IPS-15b (cell line): Measurements from ENCODE around the gene PCSK5.

ENCODE experiments used
- H3K27me3 ChIP-seq: one replicate; pipeline ENCODE4 v1.6.1; 2013; ENCODE audit warnings: low read length; ENCODE audit not compliant: control insufficient read depth, insufficient read depth
- H3K36me3 ChIP-seq: one replicate; pipeline ENCODE4 v1.6.1; 2013; ENCODE audit warnings: low read length; ENCODE audit not compliant: control insufficient read depth, insufficient read depth
- H3K4me1 ChIP-seq: one replicate; pipeline ENCODE4 v1.6.1; 2013; ENCODE audit warnings: mild to moderate bottlenecking, low read length; ENCODE audit not compliant: control insufficient read depth, insufficient read depth
- H3K4me3 ChIP-seq: one replicate; pipeline ENCODE4 v1.5.1; 2013; ENCODE audit warnings: low read depth, low read length
- H3K9ac ChIP-seq: one replicate; pipeline ENCODE4 v1.6.1; 2013; ENCODE audit warnings: low read depth, mild to moderate bottlenecking, low read length
- H3K9me3 ChIP-seq: one replicate; pipeline ENCODE4 v1.6.1; 2013; ENCODE audit warnings: mild to moderate bottlenecking, low read length; ENCODE audit not compliant: control insufficient read depth, insufficient read depth

Gene PCSK5

GRCh38 chr9:76022317-76022716, 131.8 kb downstream of the PCSK5 start:
- H3K9me3 ChIP-seq, result no peaks in the 10 kb centered on the region
- H3K4me3 ChIP-seq, result no peak overlapping the region
- no peaks in the 10 kb centered on the region for H3K27me3 ChIP-seq
- H3K36me3 ChIP-seq, result no peaks in the 10 kb centered on the region
- no peak overlapping the region for H3K9ac ChIP-seq
- peaks cover 3% of the 10 kb centered on the region for H3K4me1 ChIP-seq

DNA sequence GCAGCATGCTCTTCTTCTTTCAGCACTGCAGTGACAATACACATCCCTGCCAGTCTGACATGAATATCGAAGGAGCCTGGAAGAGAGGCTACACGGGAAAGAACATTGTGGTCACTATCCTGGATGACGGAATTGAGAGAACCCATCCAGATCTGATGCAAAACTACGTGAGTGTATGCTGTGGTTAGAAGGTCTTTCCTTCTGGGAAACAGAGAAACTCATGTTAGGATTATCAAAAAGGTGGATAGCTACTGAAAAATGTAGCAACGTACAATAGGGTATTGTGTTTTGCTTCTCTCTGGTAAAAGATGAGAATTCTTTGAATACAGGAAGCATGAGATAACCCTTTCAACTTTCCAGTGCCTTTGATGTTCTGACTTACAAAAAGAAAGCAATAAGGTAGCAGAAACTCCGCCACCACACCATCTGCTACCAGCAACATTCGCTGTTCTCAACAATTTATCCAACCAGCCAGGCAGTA, 133.3 kb downstream of the PCSK5 start:
- H3K4me1 ChIP-seq, result peaks cover 3% of the 10 kb centered on the region
- H3K4me3 ChIP-seq, result no peak overlapping the region
- no peak overlapping the region for H3K9ac ChIP-seq
- no peaks in the 10 kb centered on the region for H3K27me3 ChIP-seq
- H3K36me3 ChIP-seq, result peaks cover 2% of the 10 kb centered on the region
- no peaks in the 10 kb centered on the region for H3K9me3 ChIP-seq

- Histone ChIP-seq H3K9ac (no peak overlapping the region), H3K4me1 (peaks cover 3% of the 10 kb centered on the region), H3K9me3 (no peaks in the 10 kb centered on the region), H3K27me3 (no peaks in the 10 kb centered on the region), H3K4me3 (no peak overlapping the region), H3K36me3 (peaks cover 2% of the 10 kb centered on the region)
Measured at GRCh38 chr9:76025286-76025685, 134.8 kb downstream of the PCSK5 start.

DNA sequence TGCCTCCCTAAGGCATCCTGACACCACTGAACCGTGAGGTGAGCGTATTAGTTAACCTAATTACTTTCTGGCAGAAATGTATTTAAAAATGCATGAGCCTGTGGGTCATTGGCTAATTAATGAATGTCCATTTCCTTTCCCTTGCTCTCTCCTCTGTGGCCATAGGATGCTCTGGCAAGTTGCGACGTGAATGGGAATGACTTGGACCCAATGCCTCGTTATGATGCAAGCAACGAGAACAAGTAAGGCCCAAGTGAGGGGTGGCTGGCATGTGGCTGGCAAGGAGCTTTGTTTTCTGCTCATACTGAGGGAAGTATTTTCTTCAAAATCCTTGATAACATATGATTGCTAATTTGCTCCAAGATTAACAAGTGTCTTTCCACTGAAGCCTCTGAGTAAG, 136.3 kb downstream of the PCSK5 start:
- Histone ChIP-seq H3K4me1 (peaks cover 3% of the 10 kb centered on the region), H3K27me3 (no peaks in the 10 kb centered on the region), H3K4me3 (no peak overlapping the region), H3K36me3 (peaks cover 2% of the 10 kb centered on the region), H3K9ac (no peak overlapping the region), H3K9me3 (no peaks in the 10 kb centered on the region)

DNA sequence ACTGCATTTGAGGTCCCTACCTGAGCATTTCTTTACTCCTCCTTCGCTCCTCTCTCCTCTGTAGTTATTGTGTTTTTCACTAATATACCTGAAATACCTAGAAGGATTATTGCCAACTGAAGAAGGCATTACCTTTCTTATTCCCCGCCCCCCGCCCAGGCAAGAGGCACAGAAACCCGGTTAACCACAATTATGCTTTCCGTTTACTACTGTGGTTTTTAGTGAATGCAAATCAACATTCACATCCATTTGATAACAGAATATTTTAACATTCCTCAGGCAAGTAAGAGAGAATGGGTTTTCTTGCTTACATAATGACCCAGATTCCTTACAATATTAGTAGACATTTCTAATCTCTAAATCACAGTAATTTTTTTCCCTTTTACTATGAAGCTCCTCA, 136.9 kb downstream of the PCSK5 start:
- H3K4me1 ChIP-seq, result peaks cover 3% of the 10 kb centered on the region
- H3K9me3 ChIP-seq, result no peaks in the 10 kb centered on the region
- H3K4me3 ChIP-seq, result no peak overlapping the region
- H3K27me3 ChIP-seq, result no peaks in the 10 kb centered on the region
- peaks cover 2% of the 10 kb centered on the region for H3K36me3 ChIP-seq
- no peak overlapping the region for H3K9ac ChIP-seq

DNA sequence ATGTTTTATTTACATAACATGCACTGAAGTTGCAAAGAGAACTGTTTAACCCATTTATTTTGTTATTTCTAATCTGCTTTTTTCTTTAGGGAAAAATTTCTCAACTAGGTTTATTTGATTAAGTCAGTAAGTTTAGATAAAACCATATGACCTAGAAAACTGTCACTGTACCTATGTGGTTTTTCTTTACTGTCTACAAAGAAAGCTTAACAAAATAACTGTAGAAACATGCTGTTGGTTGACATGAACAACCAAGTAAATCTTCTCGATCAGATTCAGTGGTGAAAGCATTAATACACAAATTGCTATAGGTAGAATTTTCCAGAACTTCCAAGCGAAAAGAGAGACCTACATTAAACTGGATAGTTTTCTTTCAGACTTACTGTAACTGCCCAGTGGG, 137.4 kb downstream of the PCSK5 start:
- H3K4me1 ChIP-seq, result no peaks in the 10 kb centered on the region
- no peak overlapping the region for H3K9ac ChIP-seq
- no peak overlapping the region for H3K4me3 ChIP-seq
- no peaks in the 10 kb centered on the region for H3K27me3 ChIP-seq
- H3K36me3 ChIP-seq, result peaks cover 2% of the 10 kb centered on the region
- H3K9me3 ChIP-seq, result no peaks in the 10 kb centered on the region

- Histone ChIP-seq H3K9ac (no peak overlapping the region), H3K27me3 (no peaks in the 10 kb centered on the region), H3K9me3 (no peaks in the 10 kb centered on the region)
Measured at GRCh38 chr9:76032038-76032796, 141.7 kb downstream of the PCSK5 start.

DNA sequence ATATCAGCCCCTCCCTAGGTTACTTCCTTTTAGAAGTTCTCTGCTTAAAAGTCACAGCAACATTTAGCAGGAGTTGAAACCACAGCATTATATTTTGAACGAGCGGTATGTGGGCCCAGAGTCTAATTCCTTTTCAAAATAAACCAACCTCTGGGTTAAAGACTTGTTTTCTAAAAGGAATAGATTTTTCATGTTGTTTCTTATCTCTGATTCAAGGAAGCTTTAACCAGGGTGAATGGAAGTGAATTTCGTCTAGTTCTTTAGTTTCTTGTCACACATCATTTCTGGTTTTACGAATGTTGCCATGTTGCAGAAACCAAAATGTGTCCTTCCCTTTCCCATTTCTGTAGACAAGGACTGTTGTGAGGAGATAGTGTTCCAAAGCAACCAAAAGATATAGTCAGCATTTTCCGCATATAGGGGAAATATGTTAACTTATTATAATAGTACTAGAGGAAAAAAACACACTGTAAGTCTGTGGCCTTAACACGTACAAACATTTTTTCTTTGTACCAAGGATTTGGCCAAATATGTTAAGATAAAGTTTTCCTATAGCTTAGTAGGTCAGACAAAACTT, 142.4 kb downstream of the PCSK5 start:
- no peak overlapping the region for H3K4me3 ChIP-seq
- no peak overlapping the region for H3K9ac ChIP-seq
- H3K36me3 ChIP-seq, result peaks cover 2% of the 10 kb centered on the region
- H3K4me1 ChIP-seq, result peaks cover 12% of the 10 kb centered on the region
- no peaks in the 10 kb centered on the region for H3K27me3 ChIP-seq
- H3K9me3 ChIP-seq, result no peaks in the 10 kb centered on the region

More at GRCh38 chr9:76032038-76032796, 141.7 kb downstream of the PCSK5 start:
- Histone ChIP-seq H3K36me3 (peaks cover 2% of the 10 kb centered on the region), H3K4me3 (no peak overlapping the region), H3K4me1 (peaks cover 6% of the 10 kb centered on the region)

GRCh38 chr9:76034049-76034448, 143.6 kb downstream of the PCSK5 start:
- Histone ChIP-seq H3K36me3 (no peaks in the 10 kb centered on the region), H3K4me3 (no peak overlapping the region), H3K9me3 (no peaks in the 10 kb centered on the region), H3K27me3 (no peaks in the 10 kb centered on the region), H3K4me1 (peaks cover 12% of the 10 kb centered on the region), H3K9ac (no peak overlapping the region)

DNA sequence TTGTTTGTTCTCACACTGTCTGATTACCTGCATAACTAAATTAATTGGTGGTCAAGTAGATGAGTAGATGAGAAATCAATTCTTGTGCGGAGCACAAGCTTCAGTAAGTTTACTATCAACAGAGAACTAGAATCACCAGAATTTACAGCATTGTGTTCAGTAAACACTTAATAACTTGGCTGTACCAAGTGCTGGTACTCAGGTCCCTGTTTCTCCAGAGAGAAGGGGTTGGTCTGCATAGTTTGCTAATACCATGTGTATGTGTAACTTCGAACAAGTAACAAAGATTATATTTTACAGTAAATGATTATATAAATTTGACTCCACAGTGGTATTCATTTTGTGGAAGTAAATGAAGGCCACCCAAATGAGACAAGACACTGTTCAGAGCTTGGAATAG, 146.3 kb downstream of the PCSK5 start:
- no peaks in the 10 kb centered on the region for H3K9me3 ChIP-seq
- peaks cover 12% of the 10 kb centered on the region for H3K4me1 ChIP-seq
- H3K27me3 ChIP-seq, result no peaks in the 10 kb centered on the region
- no peak overlapping the region for H3K4me3 ChIP-seq
- H3K36me3 ChIP-seq, result no peaks in the 10 kb centered on the region
- no peak overlapping the region for H3K9ac ChIP-seq

GRCh38 chr9:76037587-76038225, 147.2 kb downstream of the PCSK5 start:
- H3K4me3 ChIP-seq, result no peak overlapping the region

GRCh38 chr9:76038431-76038830, 148.0 kb downstream of the PCSK5 start:
- Histone ChIP-seq H3K4me1 (peaks cover 12% of the 10 kb centered on the region), H3K9ac (no peak overlapping the region), H3K36me3 (no peaks in the 10 kb centered on the region), H3K4me3 (no peak overlapping the region), H3K9me3 (no peaks in the 10 kb centered on the region), H3K27me3 (no peaks in the 10 kb centered on the region)

More at GRCh38 chr9:76037587-76038225, 147.2 kb downstream of the PCSK5 start:
- Histone ChIP-seq H3K4me1 (peaks cover 12% of the 10 kb centered on the region), H3K27me3 (no peaks in the 10 kb centered on the region), H3K36me3 (no peaks in the 10 kb centered on the region), H3K9ac (no peak overlapping the region), H3K9me3 (no peaks in the 10 kb centered on the region)
